Measurements from ENCODE around the gene CIB1.
A peak's percentile ranks its signal among the peaks of the same experiment; 100 is the strongest.

Gene CIB1

DNA sequence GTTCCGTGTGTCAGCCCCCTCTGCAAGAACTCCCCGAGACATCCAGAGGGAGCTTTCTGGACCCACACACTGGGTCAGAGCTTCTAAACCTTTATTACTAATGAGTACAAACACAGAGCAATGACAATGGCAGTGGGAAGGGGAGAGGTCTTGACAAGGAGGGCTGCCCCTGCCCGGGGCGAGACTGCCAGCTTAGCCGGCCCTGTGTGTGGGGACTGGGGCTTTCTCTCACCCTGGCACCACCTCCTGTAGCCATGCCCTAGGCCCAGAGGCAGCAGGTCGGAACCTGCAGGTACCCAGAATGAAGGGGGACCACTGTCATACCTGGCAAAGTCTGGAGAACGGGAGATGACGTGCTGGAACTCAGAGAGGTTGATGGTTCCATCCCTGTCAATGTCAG is 3.1 kb downstream of the CIB1 start:
- H3K9me3 Mint-ChIP-seq, result no peaks in the 10 kb centered on the region
- ATAC-seq (ENCODE audit: low read depth), result no peak
- H3K4me3 Mint-ChIP-seq, result peak overlapping the region; percentile 89
- H3K4me1 Mint-ChIP-seq, result peaks cover 38% of the 10 kb centered on the region
- peaks cover 11% of the 10 kb centered on the region for H3K36me3 Mint-ChIP-seq
- H3K27ac Mint-ChIP-seq, result peak overlapping the region; percentile 95
- no peaks in the 10 kb centered on the region for H3K27me3 Mint-ChIP-seq
- no peak for DNase-seq (ENCODE audit: low spot score in 2 of 2)

- Mint-ChIP-seq H3K4me1 (peaks cover 37% of the 10 kb centered on the region), H3K9me3 (no peaks in the 10 kb centered on the region), H3K36me3 (peaks cover 11% of the 10 kb centered on the region), H3K27me3 (no peaks in the 10 kb centered on the region), H3K4me3 (no peak overlapping the region), H3K27ac (peak overlapping the region; percentile 95)
- ATAC-seq (ENCODE audit: low read depth), result no peak
- DNase-seq (ENCODE audit: low spot score in 2 of 2), result no peak
These were observed 3.7 kb downstream of the CIB1 start for GRCh38 chr15:90230071-90230494.

DNA sequence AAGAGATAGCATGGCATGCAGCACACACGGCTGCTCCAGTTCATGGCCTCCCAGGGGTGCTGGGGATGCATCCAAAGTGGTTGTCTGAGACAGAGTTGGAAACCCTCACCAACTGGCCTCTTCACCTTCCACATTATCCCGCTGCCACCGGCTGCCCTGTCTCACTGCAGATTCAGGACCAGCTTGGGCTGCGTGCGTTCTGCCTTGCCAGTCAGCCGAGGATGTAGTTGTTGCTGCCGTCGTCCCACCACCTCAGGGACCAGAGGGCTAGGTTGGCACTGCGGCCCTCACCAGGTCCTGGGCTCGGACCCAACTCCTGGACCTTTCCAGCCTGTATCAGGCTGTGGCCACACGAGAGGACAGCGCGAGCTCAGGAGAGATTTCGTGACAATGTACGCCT is 4.8 kb downstream of the CIB1 start:
- Mint-ChIP-seq H3K36me3 (peaks cover 18% of the 10 kb centered on the region), H3K27ac (peak overlapping the region; percentile 95)
- DNase-seq (ENCODE audit: low spot score in 2 of 2), result no peak

DNA sequence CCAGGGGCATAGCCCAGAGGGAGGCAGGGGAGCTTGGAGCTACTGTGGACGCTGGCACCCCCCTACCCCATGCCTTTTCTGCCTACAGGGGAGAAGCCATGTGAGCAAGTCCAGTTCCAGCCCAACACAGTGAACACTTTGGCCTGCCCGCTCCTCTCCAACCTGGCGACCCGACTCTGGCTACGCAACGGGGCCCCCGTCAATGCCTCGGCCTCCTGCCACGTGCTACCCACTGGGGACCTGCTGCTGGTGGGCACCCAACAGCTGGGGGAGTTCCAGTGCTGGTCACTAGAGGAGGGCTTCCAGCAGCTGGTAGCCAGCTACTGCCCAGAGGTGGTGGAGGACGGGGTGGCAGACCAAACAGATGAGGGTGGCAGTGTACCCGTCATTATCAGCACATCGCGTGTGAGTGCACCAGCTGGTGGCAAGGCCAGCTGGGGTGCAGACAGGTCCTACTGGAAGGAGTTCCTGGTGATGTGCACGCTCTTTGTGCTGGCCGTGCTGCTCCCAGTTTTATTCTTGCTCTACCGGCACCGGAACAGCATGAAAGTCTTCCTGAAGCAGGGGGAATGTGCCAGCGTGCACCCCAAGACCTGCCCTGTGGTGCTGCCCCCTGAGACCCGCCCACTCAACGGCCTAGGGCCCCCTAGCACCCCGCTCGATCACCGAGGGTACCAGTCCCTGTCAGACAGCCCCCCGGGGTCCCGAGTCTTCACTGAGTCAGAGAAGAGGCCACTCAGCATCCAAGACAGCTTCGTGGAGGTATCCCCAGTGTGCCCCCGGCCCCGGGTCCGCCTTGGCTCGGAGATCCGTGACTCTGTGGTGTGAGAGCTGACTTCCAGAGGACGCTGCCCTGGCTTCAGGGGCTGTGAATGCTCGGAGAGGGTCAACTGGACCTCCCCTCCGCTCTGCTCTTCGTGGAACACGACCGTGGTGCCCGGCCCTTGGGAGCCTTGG is 5.6 kb downstream of the CIB1 start:
- H3K27ac Mint-ChIP-seq, result peak overlapping the region; percentile 20

More for the DNA sequence above, 4.8 kb downstream of the CIB1 start:
- Mint-ChIP-seq H3K9me3 (no peaks in the 10 kb centered on the region), H3K4me1 (peaks cover 31% of the 10 kb centered on the region), H3K4me3 (no peak overlapping the region), H3K27me3 (no peaks in the 10 kb centered on the region)
- ATAC-seq (ENCODE audit: low read depth), result no peak

DNA sequence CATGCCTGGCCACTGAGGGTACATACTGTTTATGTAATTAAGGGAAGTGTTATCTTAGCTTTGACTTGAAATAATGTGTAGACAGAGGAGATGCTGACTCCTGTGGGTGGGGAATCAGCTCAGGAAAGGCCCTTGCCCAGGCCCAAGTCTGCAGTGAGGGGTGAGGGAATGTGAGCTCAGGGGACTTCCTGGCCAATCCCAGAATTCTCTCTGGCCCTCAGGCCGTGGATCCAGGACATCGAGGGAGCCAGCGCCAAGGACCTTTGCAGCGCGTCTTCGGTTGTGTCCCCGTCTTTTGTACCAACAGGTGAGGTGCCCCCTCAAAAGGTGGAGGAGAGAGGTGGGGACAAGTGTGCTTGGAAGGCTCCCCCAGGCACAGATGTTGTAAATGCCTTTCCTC is 6.4 kb downstream of the CIB1 start:
- peaks cover 22% of the 10 kb centered on the region for H3K36me3 Mint-ChIP-seq
- ATAC-seq (ENCODE audit: low read depth), result no peak
- H3K4me1 Mint-ChIP-seq, result peaks cover 26% of the 10 kb centered on the region
- no peak overlapping the region for H3K4me3 Mint-ChIP-seq
- no peaks in the 10 kb centered on the region for H3K9me3 Mint-ChIP-seq
- DNase-seq (ENCODE audit: low spot score in 2 of 2), result no peak
- H3K27me3 Mint-ChIP-seq, result no peaks in the 10 kb centered on the region
- no peak overlapping the region for H3K27ac Mint-ChIP-seq

More for the DNA sequence above, 5.6 kb downstream of the CIB1 start:
- DNase-seq (ENCODE audit: low spot score in 2 of 2), result no peak
- no peak for ATAC-seq (ENCODE audit: low read depth)
- no peaks in the 10 kb centered on the region for H3K9me3 Mint-ChIP-seq
- H3K4me3 Mint-ChIP-seq, result no peak overlapping the region
- peaks cover 31% of the 10 kb centered on the region for H3K4me1 Mint-ChIP-seq
- H3K27me3 Mint-ChIP-seq, result no peaks in the 10 kb centered on the region
- H3K36me3 Mint-ChIP-seq, result peaks cover 22% of the 10 kb centered on the region

DNA sequence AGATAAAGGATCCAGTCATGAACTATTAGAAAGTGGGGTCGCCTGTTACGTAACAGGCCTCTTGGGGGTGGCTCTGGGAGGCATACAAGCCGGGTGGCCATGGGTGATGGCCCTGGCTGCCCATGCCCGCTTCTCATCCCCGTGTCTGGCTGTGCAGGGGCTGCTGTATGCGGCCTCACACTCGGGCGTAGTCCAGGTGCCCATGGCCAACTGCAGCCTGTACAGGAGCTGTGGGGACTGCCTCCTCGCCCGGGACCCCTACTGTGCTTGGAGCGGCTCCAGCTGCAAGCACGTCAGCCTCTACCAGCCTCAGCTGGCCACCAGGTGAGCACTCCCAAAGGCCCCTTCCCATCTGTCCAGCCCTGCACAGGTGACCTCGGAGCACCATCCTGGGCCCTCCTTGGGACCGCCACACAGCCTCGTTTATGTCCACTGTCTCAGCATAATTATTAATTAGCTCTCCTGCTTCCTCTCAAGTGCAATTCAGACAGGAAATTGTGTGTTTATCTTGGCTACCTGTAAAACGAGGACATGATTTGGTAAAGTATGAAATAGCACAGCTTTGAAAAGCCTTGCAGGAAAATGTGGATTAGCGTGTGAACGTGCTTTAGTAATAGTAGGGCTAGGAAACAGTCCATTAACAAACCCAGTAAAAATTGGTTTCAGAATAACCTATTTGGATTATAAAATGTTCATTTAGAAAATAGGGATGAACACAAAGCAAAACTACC is 8.1 kb downstream of the CIB1 start:
- H3K4me1 Mint-ChIP-seq, result peaks cover 16% of the 10 kb centered on the region
- H3K27me3 Mint-ChIP-seq, result no peaks in the 10 kb centered on the region
- no peak overlapping the region for H3K27ac Mint-ChIP-seq
- no peaks in the 10 kb centered on the region for H3K9me3 Mint-ChIP-seq
- peaks cover 26% of the 10 kb centered on the region for H3K36me3 Mint-ChIP-seq
- DNase-seq (ENCODE audit: low spot score in 2 of 2) (no peak), ATAC-seq (ENCODE audit: low read depth) (no peak)
- no peak overlapping the region for H3K4me3 Mint-ChIP-seq

DNA sequence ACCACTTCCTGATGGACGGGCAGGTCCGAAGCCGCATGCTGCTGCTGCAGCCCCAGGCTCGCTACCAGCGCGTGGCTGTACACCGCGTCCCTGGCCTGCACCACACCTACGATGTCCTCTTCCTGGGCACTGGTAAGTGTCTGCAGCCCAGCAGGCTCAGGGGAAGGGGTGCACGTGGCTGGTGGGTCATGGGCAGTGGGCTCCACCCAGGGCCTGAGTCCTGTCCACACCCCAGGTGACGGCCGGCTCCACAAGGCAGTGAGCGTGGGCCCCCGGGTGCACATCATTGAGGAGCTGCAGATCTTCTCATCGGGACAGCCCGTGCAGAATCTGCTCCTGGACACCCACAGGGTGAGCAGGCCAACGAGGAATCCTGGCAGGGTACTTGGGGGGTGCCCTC is 8.7 kb downstream of the CIB1 start:
- no peak for ATAC-seq (ENCODE audit: low read depth)
- no peak for DNase-seq (ENCODE audit: low spot score in 2 of 2)
- Mint-ChIP-seq H3K9me3 (no peaks in the 10 kb centered on the region), H3K4me1 (peaks cover 13% of the 10 kb centered on the region), H3K27me3 (no peaks in the 10 kb centered on the region), H3K27ac (no peak overlapping the region), H3K36me3 (peaks cover 27% of the 10 kb centered on the region), H3K4me3 (no peak overlapping the region)

DNA sequence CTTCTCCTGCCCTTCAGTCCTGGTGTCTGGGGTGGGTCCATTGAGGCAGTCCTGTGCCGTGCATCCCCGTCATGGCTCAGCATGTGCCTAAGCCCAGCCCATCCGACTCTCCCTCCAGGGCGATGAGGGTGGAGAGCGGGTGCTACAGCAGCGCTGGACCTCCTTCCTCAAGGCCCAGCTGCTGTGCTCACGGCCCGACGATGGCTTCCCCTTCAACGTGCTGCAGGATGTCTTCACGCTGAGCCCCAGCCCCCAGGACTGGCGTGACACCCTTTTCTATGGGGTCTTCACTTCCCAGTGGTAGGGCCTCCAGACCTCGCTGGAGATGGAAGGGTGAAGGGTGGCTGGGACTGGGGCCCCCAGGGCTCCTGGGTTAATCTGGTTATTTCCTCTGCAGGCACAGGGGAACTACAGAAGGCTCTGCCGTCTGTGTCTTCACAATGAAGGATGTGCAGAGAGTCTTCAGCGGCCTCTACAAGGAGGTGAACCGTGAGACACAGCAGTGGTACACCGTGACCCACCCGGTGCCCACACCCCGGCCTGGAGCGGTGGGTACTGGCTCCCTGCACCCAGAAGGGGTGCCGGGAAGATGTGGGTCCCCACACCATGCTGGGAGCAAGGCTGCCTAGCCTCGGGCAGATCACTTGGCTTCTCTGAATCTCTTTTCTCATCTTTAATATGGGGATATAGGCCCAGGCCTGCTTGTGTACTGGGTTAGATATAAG is 10.1 kb downstream of the CIB1 start:
- no peak for ATAC-seq (ENCODE audit: low read depth)
- Mint-ChIP-seq H3K4me3 (no peak overlapping the region), H3K36me3 (peaks cover 30% of the 10 kb centered on the region), H3K27ac (peak overlapping the region; percentile 62), H3K27me3 (no peaks in the 10 kb centered on the region), H3K9me3 (no peaks in the 10 kb centered on the region), H3K4me1 (peaks cover 18% of the 10 kb centered on the region)
- no peak for DNase-seq (ENCODE audit: low spot score in 2 of 2)

DNA sequence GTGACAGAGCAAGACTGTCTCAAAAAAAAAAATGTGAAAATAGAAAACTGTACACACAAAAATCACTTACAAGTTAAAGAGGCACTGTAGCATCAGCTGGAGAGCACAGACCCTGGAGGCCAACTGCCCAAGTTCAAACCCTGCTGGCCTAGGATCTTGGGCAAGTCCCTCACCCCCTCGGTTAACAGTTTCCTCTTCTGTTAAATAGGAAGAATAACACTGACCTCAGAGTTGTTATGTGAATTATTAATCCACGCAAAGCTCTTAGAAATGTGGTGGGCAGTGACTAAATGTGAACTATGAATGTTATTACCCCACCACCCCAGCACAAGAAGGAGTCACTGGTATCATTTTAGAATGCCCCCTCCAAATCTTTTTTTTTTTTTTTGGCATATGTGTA is 11.2 kb downstream of the CIB1 start:
- H3K27me3 Mint-ChIP-seq, result no peaks in the 10 kb centered on the region
- no peak overlapping the region for H3K4me3 Mint-ChIP-seq
- H3K4me1 Mint-ChIP-seq, result peaks cover 26% of the 10 kb centered on the region
- peaks cover 32% of the 10 kb centered on the region for H3K36me3 Mint-ChIP-seq
- ATAC-seq (ENCODE audit: low read depth) (no peak), DNase-seq (ENCODE audit: low spot score in 2 of 2) (no peak)
- no peak overlapping the region for H3K27ac Mint-ChIP-seq
- no peaks in the 10 kb centered on the region for H3K9me3 Mint-ChIP-seq

DNA sequence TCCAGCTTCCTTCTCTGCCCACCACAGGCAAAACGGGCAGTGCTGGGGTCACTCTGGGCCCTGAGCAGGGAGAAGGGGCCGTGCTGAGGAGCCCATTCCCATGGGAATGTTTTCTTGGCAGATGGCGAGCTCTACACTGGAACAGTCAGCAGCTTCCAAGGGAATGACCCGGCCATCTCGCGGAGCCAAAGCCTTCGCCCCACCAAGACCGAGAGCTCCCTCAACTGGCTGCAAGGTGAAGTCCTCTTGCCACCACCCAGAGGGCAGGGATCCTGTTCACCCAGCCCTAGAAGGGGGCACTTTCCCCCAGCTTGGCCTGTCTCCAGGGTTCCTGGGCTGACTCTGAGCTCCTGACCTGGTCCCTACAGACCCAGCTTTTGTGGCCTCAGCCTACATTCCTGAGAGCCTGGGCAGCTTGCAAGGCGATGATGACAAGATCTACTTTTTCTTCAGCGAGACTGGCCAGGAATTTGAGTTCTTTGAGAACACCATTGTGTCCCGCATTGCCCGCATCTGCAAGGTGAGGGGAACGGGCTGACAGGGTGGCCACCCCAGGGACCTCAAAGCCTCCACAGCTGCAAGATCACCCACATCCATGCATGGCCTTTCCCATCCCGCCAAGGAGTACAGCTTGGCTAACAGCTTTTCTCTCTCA is 12.4 kb downstream of the CIB1 start:
- no peaks in the 10 kb centered on the region for H3K9me3 Mint-ChIP-seq
- no peak overlapping the region for H3K27ac Mint-ChIP-seq
- no peaks in the 10 kb centered on the region for H3K27me3 Mint-ChIP-seq
- H3K4me3 Mint-ChIP-seq, result no peak overlapping the region
- H3K4me1 Mint-ChIP-seq, result peaks cover 36% of the 10 kb centered on the region
- H3K36me3 Mint-ChIP-seq, result peaks cover 38% of the 10 kb centered on the region
- no peak for DNase-seq (ENCODE audit: low spot score in 2 of 2)
- ATAC-seq (ENCODE audit: low read depth), result peak; percentile 24

- Mint-ChIP-seq H3K9me3 (no peaks in the 10 kb centered on the region), H3K4me3 (peak overlapping the region; percentile 61), H3K27ac (peak overlapping the region; percentile 60), H3K36me3 (peaks cover 39% of the 10 kb centered on the region), H3K4me1 (peaks cover 45% of the 10 kb centered on the region), H3K27me3 (no peaks in the 10 kb centered on the region)
- peak; percentile 65 to 73 for DNase-seq (ENCODE audit: low spot score in 2 of 2)
- peak; percentile 66 for ATAC-seq (ENCODE audit: low read depth)
These were observed 14.2 kb downstream of the CIB1 start for GRCh38 chr15:90219421-90220141.

DNA sequence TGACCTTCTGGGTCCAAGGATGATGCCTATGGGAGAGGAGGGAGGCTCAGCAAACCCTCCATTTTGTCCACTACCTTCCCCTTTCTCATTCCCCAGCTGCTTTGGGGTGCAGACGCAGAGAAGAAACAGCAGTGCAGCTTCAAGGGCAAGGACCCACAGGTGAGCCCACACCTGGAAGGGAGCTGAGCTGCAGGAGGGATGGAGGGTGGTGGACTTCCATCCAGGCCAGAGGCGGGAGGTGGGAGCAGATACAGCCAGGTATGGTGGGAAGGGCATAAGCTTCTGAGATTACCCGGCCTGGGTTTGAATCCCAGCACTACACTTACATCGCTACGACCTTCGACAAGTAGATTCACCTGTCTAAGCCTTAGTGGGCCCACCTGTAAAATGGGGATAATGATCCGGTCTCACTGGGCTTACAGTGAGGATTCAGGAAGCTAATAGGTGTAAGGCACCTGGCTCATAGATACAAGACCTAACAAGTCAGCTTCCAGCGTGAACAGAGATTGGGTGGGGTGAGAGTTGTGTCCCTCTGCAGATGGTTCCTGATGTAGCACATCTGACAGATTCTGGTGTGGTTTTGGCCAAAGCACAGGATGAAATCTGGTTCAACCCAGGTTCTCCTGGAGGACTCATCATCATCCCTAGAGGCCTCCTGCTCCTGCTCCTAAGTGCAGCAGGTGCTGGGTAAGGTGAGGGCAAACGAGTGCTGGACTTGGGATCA is 15.9 kb downstream of the CIB1 start:
- Mint-ChIP-seq H3K9me3 (no peaks in the 10 kb centered on the region), H3K27me3 (no peaks in the 10 kb centered on the region), H3K27ac (peak overlapping the region; percentile 60), H3K4me1 (peaks cover 57% of the 10 kb centered on the region), H3K4me3 (no peak overlapping the region), H3K36me3 (peaks cover 34% of the 10 kb centered on the region)
- ATAC-seq (ENCODE audit: low read depth) (no peak), DNase-seq (ENCODE audit: low spot score in 2 of 2) (no peak)

Data from memory B cell (primary cell).